Endothelial cell of hepatic sinusoid (primary cell): ENCODE measurements around the gene ERC2.

ENCODE experiments used
- in situ Hi-C: cut with HindIII; loops from 2 replicates; pipeline ENCODE4 v1.10.0; 2017; ENCODE audit warnings: low sequenced_read_pairs

The ERC2 gene

DNA sequence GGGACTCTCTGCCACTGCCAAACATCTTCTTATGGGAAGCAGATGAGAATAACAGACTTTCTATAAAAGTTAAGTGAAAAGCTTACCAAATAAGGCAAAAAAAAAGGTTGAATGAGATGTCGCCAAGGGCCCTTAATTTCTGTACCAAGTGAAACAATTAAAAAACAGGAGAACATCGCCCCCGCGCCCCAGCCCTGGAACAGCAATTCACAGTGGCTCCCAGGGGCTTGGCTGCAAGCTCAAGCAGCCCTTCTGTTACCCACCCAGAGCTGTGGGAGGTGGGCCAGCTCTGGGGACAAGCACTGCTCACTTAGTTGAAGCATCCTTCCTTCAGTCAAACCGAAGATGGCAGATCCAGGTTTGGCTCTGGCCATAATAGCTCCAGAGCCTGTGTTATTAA is 208.0 kb downstream of the ERC2 start:
- in situ Hi-C loops, result no loop called here

- in situ Hi-C loops, result no loop called here
These were observed 210.4 kb downstream of the ERC2 start for GRCh38 chr3:56257826-56258225.

DNA sequence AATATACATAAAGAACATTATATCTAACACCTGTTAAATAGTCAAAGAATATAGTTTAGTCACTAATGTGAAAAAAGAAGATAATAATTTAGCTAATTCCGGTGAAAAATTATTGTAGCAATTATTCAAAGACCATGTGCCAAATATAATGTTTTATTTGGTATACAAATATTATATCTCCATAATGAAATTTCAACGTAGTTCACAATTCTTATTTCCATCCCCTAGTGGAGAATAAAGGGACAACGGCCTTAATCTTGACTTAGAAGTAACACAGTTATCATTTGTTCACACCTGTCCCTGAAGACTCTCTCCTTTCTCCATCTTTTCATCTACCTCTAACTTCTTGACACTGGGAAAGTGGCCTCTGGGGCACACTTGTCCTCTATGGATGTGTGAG is 213.4 kb downstream of the ERC2 start:
- in situ Hi-C loops, result no loop called here

GRCh38 chr3:56253941-56254665 is 214.2 kb downstream of the ERC2 start:
- in situ Hi-C loops, result no loop called here

DNA sequence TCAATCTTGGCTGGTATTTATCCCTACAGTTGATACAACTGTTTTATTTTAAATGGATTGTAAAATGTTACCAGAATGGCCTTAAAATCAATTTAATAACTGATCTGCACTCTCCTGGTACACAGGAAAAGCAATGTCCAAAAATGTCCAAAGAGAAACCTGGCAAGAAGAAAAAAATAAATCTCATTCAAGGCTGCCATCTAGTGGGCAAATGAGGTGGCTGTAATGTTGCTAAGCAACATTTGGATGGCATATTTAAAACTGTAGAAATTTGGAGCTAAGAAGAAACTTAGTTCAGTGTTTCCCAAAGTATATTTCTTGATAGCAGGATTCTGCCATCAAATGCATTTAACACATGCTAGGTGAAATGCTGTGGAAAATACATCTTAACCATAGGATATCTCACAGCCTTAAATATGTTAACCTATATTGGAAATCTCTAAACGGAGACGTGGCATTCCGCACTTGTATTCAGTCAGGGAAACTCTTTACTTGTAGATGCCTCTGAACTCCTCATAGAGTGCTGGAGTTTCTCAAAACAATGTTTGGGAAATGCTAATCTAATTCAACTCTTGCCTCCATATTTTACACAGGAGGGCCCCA is 216.8 kb downstream of the ERC2 start:
- in situ Hi-C loops, result no loop called here

- in situ Hi-C loops, result no loop called here
These were observed 220.2 kb downstream of the ERC2 start for GRCh38 chr3:56248021-56248420.

DNA sequence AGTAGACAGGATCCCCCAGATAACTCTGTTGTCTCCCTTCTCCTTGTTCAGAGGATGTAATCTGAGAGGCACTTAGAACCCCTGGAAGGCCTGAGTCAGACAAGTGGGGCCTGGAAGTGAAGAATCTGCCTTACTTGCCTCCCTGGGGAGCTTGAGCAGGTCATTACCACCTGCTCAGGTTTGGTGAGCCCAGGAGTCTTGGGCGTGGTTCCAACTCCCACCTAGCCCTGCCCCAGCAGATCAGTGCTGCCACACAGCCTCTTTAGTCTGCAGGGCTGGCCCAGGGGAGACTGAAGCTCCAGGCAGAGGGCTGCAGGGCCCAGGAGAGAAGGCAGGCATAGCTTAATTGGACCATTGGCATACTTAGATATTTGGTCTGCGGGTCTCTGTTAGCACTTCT is 230.0 kb downstream of the ERC2 start:
- in situ Hi-C loops, result no loop called here

DNA sequence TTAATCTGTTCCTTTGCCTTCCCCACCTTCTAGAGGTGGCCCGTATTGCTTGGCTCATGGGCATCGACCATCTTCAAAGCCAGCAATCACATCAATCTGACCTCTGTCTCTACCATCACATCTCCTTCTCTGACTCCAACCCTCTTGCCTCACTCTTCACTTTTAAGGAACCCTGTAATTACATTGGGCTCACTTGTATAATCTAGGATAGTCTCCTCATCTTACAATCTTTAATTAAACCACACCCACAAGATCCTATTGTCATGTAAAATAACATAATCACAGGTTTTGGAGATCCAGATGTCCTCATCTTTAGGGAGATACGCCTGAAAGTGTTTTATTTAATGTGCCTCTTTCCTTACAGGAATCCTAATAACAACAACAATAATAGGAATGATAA is 234.5 kb downstream of the ERC2 start:
- in situ Hi-C loops, result no loop called here

GRCh38 chr3:56229311-56229710 is 239.0 kb downstream of the ERC2 start:
- in situ Hi-C loops, result no loop called here

DNA sequence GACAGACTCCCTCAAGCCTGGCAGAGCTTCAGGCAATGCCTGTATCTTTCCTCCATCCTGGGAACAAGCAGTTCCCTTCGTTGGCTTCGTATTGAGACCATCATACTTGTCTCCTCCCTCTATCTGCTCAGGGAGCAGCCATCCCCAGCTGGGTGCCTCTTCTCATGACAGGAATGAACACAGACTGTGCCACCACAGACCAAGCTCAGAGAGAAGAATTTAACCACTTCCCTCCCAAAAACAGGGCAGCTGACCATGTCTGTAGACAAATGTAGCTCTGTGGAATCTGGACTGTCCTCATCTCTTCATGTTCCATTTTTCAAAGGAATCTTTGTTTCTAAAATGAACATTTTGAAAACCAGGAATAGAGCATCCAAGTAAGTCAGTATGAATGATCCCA is 245.4 kb downstream of the ERC2 start:
- in situ Hi-C loops, result no loop called here

GRCh38 chr3:56219894-56220805 is 248.1 kb downstream of the ERC2 start:
- in situ Hi-C loops, result no loop called here

DNA sequence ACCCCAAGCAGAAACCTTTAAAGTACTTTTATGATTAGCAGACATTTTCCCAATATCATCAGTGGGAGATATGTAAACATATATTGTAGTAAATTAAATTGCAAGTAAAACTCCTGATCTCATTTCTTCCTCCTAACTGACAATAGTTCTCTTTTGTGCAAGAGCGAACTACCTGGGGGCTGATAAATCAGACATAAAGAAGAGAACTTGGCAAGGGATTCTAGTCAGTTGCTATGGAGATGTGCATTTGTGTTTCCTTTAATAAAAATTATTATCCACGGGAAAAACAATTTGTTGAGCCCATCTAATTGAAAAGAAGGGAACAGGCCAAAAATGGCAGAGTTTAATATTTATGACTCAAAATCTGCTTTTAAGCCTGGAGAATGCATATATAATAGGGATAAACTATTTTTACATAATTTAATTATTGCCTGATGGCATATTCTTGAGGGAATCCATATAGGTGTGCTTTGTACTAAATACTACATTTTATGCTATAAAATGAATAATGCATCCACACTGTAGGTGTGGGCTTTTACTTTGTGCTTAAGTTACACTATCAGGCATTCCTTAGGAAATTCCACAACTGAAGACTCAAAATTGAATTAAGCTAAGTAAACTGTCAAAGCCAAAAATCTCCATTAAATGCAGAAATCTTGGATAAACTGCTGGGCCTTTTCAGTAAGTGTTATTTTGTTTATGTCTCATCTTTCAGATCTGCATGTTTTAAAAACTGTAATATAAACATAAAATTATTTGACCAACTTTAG is 258.1 kb downstream of the ERC2 start:
- in situ Hi-C loops, result no loop called here

DNA sequence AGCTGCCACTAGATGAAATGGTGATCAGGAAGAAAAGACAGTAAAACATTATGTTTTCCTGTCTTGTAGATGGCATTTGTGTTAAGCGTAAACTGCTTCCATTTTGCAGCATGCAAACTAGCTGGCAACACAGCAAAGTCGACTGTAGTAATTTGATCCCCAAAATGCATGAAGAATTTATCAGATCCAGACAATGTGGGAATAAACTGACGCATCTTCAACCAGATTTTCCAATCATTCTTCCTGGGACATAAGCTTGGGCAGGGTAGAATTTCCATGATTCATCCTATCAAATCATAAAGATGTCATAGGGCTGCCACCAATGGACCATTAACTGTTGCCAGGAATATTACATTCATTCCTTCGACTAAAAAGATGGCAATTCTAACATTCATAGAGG is 260.3 kb downstream of the ERC2 start:
- in situ Hi-C loops, result no loop called here

GRCh38 chr3:56205406-56205805 is 262.9 kb downstream of the ERC2 start:
- in situ Hi-C loops, result no loop called here

DNA sequence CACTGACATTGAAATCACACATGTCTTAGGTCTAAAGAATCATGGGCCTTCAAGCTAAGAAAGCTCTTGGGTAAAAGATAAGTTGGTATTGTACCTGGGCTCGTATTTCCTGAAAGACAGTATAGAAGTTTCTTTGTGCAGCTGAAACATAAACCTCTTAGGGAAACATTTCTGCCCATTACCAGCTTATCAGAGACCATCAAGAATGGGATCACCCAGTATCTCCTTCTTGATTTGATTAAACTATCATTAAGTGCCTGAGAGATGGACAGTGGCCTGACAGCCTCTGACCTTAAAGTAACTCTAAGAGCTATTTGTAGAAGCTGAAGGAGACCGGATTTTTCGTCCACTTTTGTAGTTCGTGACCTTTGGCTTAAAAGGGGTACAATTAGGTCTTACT is 265.3 kb downstream of the ERC2 start:
- in situ Hi-C loops, result no loop called here

GRCh38 chr3:56201407-56201806 is 266.9 kb downstream of the ERC2 start:
- in situ Hi-C loops, result no loop called here

DNA sequence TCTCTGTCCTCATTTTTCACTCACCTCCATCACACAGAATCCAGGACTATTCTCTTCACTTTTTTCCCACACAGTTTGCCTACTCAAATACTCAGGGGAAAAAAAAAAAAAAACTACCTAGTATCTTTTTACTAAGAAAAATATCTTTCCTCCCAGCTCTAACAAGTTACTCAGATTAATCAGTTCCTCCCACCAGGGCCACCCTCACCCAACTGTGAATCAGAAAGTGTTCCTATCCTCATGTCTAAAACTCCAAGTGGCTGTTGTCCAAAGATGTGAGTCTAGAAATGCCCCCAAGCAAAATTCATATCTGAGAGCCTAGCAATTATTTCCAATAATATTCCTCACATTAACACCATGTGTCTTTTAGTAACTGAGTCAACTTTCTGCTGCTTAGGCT is 268.0 kb downstream of the ERC2 start:
- in situ Hi-C loops, result no loop called here

GRCh38 chr3:56197991-56198390 is 270.3 kb downstream of the ERC2 start:
- in situ Hi-C loops, result no loop called here

GRCh38 chr3:56197259-56197965 is 270.9 kb downstream of the ERC2 start:
- in situ Hi-C loops, result no loop called here

- in situ Hi-C loops, result no loop called here
These were observed 271.6 kb downstream of the ERC2 start for GRCh38 chr3:56196700-56197099.
